GM21423 (cell line): ENCODE measurements around the gene RASL11B.

Source experiments
- ATAC-seq: cut with Tn5 transposase; IDR thresholded peaks from one replicate; pipeline ENCODE4 v1.9.1; 2021; ENCODE audit warnings: mild to moderate bottlenecking, moderate library complexity; ENCODE audit not compliant: unreplicated experiment

RASL11B gene

DNA sequence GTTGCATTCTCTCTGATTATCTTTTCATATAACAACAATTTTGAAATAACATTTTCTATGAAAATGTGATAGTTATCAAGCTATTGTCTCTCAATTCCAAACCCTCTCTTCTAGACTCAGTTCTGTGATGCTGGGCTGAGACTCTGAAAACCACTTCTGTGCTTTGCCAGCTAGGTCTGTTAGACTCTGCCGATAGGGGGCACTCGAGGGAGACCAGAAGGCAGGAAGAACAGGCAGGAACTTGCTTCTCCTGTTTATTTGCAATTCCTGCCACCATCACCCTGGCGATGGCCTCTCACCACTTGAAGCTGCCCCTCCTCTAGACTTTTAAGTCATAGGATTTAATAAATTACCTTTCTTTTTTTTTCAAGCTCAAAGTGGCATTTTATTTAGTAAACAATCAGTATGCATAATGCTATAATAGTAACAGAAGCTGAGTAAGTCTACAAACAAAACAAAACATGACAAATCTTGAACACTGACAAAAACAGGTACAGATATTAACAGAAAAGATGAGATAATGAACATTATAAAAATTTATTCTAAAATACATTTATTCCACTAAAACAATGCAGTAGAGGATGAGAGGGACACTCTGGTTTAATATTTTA lies 49.7 kb downstream of the RASL11B start:
- peak; percentile 69 for ATAC-seq

GRCh38 chr4:52912608-52913007 lies 50.5 kb downstream of the RASL11B start:
- no peak for ATAC-seq

DNA sequence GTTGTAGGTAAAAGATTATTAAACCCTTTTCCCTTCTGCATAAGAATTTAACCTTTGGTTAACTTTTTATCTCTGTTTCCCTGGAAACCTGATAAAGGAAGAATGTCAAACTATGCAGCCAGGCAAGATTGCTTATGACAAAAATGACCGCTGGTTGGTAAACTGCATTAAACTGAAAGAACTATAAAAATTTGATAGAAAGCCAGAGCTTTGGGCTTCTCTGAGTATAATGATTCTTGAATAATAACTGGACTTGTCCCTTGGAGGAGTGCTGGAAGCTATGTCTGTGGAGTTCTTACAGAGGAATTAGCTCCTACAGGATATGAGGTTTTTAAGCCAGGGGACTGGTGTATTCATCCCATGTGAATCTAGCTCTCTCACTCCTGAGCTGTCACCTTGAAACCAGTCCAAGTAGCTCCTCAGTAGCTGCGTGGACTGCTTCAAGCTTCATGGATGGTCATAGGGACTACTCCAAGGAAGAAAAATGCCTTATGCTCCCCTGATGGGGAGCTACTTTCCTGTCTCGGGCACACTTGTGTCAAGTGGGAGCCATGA lies 52.0 kb downstream of the RASL11B start:
- no peak for ATAC-seq

DNA sequence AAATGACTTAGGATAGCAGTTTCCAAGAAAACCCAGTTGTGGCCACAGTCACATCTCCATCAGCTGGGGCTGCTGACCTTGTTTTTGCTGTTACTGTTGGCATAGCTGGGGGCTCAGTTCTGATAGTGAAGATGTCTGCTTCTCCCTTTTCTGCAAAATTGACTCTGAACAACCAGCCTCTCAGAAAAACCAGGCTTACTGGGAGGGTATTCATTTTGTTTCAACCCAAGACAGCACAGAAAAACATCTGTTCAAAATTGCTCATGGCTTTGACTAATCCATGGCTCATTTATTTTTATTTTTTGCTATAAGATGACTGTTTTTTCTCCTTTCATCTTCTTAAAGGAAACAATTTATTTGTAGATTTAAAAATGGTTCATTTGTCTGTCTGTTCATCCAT lies 53.1 kb downstream of the RASL11B start:
- ATAC-seq = no peak

- no peak for ATAC-seq
These were observed 53.7 kb downstream of the RASL11B start for GRCh38 chr4:52915730-52916300.
